Measurements from ENCODE around the gene TRMT44.
"Not testable (repeated sequence)": the region's sequence is repeated elsewhere in the genome, so short reads cannot be mapped to it uniquely, and the experiment has no call there.

Gene TRMT44

DNA sequence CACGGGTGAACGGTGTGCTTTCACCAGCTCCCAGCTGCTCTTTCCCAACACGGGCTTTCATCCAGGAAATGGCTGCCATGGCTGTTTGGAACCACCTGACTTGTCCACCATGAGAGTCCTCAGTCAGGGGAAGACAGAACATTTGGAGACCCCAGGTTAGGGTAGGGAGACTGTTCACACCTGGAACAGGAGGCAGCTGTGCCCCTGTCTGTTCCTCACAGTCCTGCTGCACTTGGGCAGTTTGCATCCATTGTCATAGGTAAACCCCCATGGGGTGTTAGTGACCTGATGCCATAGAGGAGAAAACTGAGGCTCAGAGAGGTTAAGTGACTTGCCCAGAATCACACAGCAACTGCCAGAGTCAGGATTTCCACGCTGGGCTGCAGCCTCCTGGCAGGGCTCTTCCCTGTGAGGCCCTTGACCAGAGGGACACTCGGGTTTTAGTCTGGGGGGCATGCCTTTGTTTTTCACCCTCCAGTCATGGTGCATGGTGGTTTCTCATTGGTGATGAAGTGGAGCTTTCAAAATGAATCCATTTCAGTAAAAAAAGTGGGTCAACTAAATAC, 54.5 kb downstream of the TRMT44 start:
- no peak for DNase-seq (ENCODE audit: low spot score)

DNA sequence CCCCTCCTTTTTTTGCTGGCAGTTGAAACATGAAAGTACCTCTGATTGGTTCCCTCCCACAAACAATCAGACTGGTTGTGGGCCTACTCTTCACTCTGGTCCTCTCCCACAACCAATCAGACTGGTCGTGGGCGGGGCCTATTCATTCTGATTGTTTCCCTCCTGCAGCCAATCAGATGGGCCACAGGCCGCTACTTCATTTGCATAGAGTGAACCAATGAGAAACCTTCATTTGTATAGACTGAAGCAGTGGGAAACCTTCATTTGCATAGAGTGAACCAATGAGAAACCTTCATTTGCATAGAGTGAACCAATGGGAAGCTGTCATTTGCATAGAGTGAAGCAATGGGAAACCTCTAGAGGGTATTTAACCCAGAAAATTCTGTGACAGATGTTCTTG, 55.2 kb downstream of the TRMT44 start:
- no peak for DNase-seq (ENCODE audit: low spot score)

DNA sequence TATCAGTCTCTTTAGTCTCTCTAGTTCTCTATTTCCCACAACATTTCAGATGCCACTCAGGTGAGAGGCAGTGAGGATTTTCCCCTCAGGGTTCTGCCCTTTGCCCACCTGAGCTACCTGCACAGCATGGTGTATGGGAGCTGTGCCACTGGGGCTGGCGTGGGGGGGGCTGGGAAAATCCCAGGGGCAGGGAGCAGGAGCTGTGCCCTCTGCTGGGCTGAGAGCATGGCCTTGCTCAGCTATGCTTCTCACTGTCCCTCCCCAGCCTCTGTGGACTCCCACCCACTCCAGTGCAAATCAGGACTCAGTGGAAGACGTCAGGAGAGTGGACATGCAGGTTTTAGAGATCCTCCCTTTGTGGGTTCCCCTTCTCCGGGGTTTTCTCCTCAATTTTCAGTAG, 57.2 kb downstream of the TRMT44 start:
- no peak for DNase-seq (ENCODE audit: low spot score)

GRCh38 chr4:8500966-8501365, 60.4 kb downstream of the TRMT44 start:
- no peak for DNase-seq (ENCODE audit: low spot score)

GRCh38 chr4:8501781-8502180, 61.2 kb downstream of the TRMT44 start:
- no peak for DNase-seq (ENCODE audit: low spot score)

- DNase-seq (ENCODE audit: low spot score) = no peak
Observed at GRCh38 chr4:8502371-8502770, 61.8 kb downstream of the TRMT44 start.

DNA sequence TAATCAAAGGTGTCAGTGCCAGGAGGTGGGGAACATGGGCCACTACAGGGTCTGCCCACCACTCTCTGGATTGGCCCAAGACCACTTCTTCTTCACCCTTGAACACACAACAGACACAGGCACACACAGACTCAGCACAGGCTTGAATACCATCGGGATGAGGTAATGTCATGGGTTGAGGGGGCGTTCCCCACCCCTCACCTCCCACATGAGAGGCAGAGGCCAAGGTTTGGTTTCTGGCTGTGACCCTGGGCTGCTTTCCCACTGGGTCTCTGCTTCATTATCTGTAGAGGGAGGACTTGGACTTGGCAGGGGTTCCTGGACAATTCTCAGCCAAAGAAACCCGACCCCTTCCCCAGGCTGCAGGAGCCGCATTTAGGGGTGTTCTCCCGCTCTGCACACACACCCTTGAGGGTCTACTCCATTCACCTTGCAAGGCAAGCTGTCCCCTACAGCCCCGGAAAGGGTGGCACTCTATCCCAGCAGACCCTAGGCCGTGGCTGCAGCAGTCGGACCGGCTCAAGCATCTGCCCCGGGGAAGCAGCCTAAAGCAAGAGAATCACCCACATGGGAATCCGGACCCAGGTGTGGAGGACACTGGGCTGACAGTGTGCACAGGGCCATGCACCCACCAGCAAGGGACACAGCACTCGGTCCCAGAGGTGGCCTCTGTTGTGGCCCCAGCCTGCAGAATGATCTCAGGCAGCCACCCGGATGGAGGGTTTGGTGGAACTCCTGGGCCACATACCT, 62.4 kb downstream of the TRMT44 start:
- no peak for DNase-seq (ENCODE audit: low spot score)

- DNase-seq (ENCODE audit: low spot score) = no peak
Observed at GRCh38 chr4:8503801-8504200, 63.2 kb downstream of the TRMT44 start.

GRCh38 chr4:8504279-8505007, 63.9 kb downstream of the TRMT44 start:
- no peak for DNase-seq (ENCODE audit: low spot score)

- DNase-seq (ENCODE audit: low spot score) = no peak
Observed at GRCh38 chr4:8505229-8505628, 64.7 kb downstream of the TRMT44 start.

DNA sequence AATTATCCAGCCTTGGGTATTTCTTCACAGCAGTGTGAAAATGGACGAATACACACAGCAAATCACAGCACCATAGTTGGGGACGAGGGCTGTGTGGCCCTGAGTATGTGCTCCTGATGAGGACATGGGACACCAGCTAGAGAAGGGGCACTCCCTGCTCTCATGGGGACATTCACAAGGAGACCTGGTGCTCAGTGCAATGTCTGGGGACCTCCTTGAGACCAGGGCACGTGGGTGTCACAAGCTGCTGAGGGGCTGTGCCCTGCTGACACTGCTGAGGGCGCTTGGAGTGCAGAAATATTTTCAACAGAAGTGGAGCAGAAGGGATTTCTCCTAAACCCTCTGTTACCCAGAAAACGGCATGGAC, 65.4 kb downstream of the TRMT44 start:
- no peak for DNase-seq (ENCODE audit: low spot score)

DNA sequence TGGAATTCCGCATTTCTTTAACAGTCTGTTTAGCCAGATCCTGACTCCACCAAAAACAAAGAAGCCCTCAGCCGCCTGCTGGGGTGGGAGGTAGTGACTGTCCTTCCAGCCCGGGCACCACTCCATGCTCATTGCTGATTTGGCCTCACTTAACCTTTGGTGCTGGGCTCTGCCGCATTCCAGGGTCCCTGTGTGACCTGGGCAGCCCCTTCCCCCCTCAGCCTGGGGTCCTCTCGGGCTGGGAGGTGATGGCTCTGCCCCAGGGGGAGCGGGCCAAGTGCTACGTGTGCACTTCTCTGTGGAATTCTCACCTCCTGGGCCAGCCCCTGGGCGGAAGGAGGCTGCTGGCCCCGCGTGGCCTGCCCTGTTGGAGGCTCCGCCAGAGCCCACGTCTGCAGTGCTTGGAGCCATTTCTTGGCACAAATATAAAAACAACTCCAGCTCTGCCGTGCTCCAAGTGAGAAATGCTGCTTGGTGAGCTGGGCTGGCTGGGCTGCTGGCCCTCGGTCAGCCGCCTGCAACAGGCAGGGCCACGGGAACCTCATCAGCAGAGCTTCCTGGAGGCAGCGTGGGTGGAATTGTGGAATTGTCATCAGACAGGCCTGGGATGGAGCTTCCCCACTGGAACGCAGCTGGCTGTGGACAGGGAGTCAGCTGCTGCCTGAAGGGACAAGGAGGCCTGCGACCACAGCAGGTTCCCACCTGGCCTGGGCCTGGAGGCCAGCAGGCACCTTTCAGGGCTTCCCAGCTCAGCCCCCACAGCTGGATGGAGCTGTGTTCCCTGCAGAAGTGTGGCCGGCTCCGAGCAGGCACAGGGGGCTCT, 66.0 kb downstream of the TRMT44 start:
- DNase-seq (ENCODE audit: low spot score) = no peak

DNA sequence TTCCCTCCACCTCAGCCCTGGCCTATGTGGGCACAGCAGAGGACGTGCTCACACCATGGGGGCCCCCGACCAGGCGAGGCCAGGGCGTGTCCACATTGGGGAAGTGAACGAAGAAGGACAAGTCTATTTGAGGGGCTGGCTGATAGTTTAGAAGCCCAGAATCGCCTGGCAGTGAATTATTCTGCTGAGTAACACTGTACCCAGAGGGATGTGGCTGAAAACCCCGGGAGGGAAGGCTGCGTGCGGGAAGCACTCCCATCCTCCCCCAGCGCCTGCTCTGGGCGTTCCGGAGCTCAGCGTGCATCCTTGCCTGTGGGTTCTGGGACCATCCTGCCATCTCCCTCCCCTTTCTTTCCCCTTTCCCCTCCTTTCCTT, 66.6 kb downstream of the TRMT44 start:
- no peak for DNase-seq (ENCODE audit: low spot score)

- no peak for DNase-seq (ENCODE audit: low spot score)
Observed at GRCh38 chr4:8507624-8508023, 67.0 kb downstream of the TRMT44 start.

DNA sequence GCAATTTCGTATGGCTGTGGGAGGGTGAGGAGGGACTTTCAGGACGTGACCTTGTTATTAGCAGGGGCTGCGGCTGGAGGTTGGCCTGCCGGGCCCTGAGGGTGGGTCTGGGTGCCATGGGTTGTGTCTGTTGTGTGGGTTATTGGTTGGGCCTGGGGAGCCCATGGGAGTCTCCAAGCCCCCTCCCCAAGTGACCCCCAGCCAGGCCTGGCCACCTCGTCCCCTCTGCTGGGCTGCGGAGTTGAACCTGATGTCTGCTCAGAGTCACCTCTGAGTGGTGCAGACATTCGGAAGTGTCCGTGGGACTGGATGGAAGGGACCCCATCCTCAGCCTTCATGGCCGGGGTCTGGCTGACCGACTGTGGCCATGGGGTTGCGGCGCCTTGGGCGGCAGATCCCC, 67.7 kb downstream of the TRMT44 start:
- DNase-seq (ENCODE audit: low spot score) = no peak

GRCh38 chr4:8508740-8509139, 68.2 kb downstream of the TRMT44 start:
- no peak for DNase-seq (ENCODE audit: low spot score)

DNA sequence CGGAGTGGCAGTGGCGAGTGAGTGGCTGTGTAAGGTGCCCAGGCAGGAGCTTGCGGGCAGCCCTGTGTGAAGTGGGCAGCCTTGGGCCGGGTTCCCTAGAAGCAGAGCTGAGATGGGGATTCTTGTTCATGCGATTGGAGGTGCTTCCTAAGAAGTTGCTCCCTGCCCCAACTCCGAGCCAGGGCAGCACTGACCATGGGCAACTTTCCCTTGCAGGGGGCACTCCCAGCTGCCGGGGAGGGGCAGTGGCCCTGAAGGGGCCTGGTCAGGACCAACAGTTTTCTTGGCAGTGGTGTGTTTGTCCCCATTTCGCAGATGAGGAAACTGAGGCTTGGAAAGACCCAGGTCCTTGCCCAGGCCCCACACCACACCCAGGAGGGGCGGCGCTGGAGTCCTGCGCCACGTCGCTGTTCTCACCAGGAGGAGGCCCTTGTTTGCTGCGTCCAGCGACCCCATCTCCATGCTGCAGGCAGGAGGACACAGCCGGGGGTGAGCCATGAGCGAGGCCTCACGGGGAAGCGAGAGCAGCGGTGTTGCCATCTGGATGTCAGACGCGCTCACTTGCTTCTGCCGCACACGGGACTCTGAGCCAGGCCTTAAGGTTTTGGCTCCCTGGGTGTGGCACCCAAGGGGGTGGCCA, 68.9 kb downstream of the TRMT44 start:
- DNase-seq (ENCODE audit: low spot score) = no peak

DNA sequence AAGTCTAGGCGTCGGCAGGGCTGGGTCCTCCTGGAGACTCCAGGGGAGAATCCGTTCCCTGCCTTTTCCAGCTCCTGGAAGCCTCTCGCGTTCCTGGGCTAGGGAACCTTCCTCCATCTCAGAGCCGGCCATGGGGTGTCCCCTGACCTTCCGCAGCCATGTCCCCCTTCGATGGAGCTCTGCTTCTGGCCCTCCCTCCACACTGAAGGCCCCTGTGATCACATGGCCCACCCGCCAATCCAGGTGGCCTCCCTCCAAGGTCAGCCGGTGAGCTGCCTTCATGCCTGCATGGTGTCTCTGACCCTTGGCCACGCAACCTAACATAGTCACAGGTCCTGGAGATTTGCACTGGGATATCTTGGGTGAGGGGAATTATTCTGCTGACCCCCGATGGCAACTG, 69.6 kb downstream of the TRMT44 start:
- no peak for DNase-seq (ENCODE audit: low spot score)

GRCh38 chr4:8510611-8511285, 70.2 kb downstream of the TRMT44 start:
- no peak for DNase-seq (ENCODE audit: low spot score)

DNA sequence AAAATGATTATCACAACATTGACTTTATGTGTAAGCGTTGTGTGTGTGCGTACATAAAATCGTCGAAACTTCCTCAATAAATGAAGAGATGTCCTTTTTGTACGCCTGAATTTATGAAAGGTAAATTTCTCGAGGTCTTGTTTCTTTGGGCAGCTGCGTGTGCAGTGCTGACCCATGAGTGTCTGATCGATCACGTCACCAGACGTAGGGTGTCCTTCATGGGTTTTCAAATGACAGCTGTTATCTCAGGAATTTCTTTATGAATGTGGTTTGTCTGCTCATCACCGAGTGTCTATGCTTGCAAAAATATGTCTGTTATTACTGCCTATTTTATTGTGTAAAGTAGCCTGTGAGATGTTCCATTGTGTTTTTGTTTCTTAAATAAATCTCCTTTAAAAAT, 71.9 kb downstream of the TRMT44 start:
- DNase-seq (ENCODE audit: low spot score) = no peak

GRCh38 chr4:8513080-8513479, 72.5 kb downstream of the TRMT44 start:
- not testable (repeated sequence) for DNase-seq (ENCODE audit: low spot score)

DNA sequence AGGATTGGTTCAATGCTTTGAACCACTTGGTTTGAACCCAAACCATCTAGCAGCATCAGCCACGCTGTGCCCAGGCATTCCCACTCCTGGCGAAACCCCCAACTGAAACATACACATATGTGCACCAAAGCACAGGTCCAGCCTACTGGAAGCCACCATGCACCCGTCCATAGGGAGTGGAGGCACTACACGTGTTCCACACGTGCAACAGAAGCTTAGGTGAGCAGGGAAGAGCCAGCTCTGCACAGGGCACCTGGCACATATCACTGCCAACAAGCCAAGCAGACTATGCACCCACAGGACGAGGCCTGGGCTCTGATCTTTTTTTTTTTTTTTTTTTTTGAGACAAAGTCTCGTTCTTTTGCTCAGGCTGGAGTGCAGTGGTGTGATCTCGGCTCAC, 73.4 kb downstream of the TRMT44 start:
- no peak for DNase-seq (ENCODE audit: low spot score)
